OCI-LY3 (cell line): ENCODE measurements around the gene PTPRN2.

Experiments
- H2AFZ ChIP-seq: fragments of 200-600, 300-600 bp; shearing (Covaris generic); 2 replicates; pipeline ENCODE4 v1.6.0; 2014; ENCODE audit warnings: antibody characterized with exemption, low read depth, low read length
- H3K27ac ChIP-seq: fragments of 200-600, 300-600 bp; sonication (generic); 2 replicates; pipeline ENCODE4 v1.5.1; 2014; ENCODE audit warnings: mild to moderate bottlenecking, low read length, moderate library complexity, mixed read lengths
- H3K27me3 ChIP-seq: fragments of 200-600, 300-600 bp; sonication (generic); 2 replicates; pipeline ENCODE4 v1.6.1; 2014; ENCODE audit warnings: low read depth, low read length, mixed read lengths
- H3K36me3 ChIP-seq: fragments of 200-600, 300-600 bp; sonication (generic); replicated peaks from 2 replicates; pipeline ENCODE3; 2014; ENCODE audit warnings: low read depth, low read length, mixed read lengths
- H3K4me1 ChIP-seq: fragments of 300-600, 200-600 bp; sonication (generic); 2 replicates; pipeline ENCODE4 v1.6.1; 2014; ENCODE audit warnings: low read length, mixed read lengths
- H3K4me2 ChIP-seq: fragments of 200-600, 300-600 bp; sonication (generic); 2 replicates; pipeline ENCODE4 v1.6.1; 2014; ENCODE audit warnings: low read length, mixed read lengths
- H3K4me3 ChIP-seq: fragments of 300-600, 200-600 bp; sonication (generic); 2 replicates; pipeline ENCODE4 v1.5.1; 2014; ENCODE audit warnings: antibody characterized with exemption, mild to moderate bottlenecking, low read length, moderate library complexity
- H3K79me2 ChIP-seq: fragments of 300-600, 200-600 bp; shearing (Covaris generic); 2 replicates; pipeline ENCODE4 v1.6.1; 2014; ENCODE audit warnings: mild to moderate bottlenecking, low read length, mixed read lengths
- H3K9ac ChIP-seq: fragments of 300-600, 200-600 bp; shearing (Covaris generic); 2 replicates; pipeline ENCODE4 v1.6.0; 2014; ENCODE audit warnings: mild to moderate bottlenecking, low read length, moderate library complexity
- H3K9me3 ChIP-seq: fragments of 200-600, 300-600 bp; shearing (Covaris generic); 2 replicates; pipeline ENCODE4 v1.6.1; 2014; ENCODE audit warnings: low read length, mixed read lengths; ENCODE audit not compliant: insufficient read depth
- H4K20me1 ChIP-seq: fragments of 200-600, 300-600 bp; sonication (generic); 2 replicates; pipeline ENCODE4 v1.6.1; 2016; ENCODE audit warnings: low read length, mixed read lengths; ENCODE audit not compliant: insufficient read depth
- EZH2phosphoT487 ChIP-seq: fragments of 200-600 bp; shearing (Covaris generic); IDR thresholded peaks from 2 replicates; pipeline ENCODE4 v1.6.1; 2018; ENCODE audit warnings: antibody characterized with exemption, mixed run types, low read depth
- TF ChIP-seq, protein P1 (sequence below): fragments of 200-600, 300-600 bp; sonication (generic); IDR thresholded peaks from 2 replicates; pipeline ENCODE4 v1.5.1; 2014; ENCODE audit warnings: antibody characterized with exemption, low read length, low read depth

The PTPRN2 gene

GRCh38 chr7:157714166-157715070, 873.2 kb downstream of the PTPRN2 start:
- no peaks in the 10 kb centered on the region for H3K4me1 ChIP-seq
- no peaks in the 10 kb centered on the region for H3K79me2 ChIP-seq
- no peaks in the 10 kb centered on the region; the same call in 1 of the 2 replicates for H3K9me3 ChIP-seq
- H3K4me2 ChIP-seq, result no peak overlapping the region
- no peak overlapping the region for H3K9ac ChIP-seq
- no peaks in the 10 kb centered on the region for H4K20me1 ChIP-seq
- H3K27ac ChIP-seq, result no peak overlapping the region
- TF ChIP-seq, protein P1, sequence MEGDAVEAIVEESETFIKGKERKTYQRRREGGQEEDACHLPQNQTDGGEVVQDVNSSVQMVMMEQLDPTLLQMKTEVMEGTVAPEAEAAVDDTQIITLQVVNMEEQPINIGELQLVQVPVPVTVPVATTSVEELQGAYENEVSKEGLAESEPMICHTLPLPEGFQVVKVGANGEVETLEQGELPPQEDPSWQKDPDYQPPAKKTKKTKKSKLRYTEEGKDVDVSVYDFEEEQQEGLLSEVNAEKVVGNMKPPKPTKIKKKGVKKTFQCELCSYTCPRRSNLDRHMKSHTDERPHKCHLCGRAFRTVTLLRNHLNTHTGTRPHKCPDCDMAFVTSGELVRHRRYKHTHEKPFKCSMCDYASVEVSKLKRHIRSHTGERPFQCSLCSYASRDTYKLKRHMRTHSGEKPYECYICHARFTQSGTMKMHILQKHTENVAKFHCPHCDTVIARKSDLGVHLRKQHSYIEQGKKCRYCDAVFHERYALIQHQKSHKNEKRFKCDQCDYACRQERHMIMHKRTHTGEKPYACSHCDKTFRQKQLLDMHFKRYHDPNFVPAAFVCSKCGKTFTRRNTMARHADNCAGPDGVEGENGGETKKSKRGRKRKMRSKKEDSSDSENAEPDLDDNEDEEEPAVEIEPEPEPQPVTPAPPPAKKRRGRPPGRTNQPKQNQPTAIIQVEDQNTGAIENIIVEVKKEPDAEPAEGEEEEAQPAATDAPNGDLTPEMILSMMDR, result no peak
- no peak for TF ChIP-seq EZH2phosphoT487
- no peaks in the 10 kb centered on the region for H3K27me3 ChIP-seq
- H3K36me3 ChIP-seq, result no peaks in the 10 kb centered on the region
- no peak overlapping the region for H2AFZ ChIP-seq
- H3K4me3 ChIP-seq, result no peak overlapping the region

DNA sequence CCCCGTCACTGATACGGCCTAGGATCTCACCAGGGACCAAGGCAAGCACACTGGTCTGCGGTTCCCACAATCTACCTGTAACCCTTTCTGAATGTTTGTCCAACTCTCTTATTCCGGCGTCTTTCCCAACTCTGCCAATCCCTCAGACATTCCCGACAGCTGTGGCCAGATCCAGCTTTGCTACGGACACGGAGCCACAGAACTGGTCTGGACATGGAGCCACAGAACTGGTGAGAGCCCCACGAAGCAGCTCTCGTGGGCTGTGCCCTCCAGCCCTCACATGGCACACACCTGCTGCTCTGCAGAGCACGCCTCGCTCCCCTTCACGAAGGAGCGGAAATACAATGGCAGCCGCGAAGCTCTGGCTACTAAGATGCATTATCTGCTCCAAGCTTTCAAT, 874.0 kb downstream of the PTPRN2 start:
- TF ChIP-seq, protein P1, result no peak
- TF ChIP-seq EZH2phosphoT487, result no peak
- Histone ChIP-seq H3K27me3 (no peaks in the 10 kb centered on the region), H3K9ac (no peak overlapping the region)

GRCh38 chr7:157712666-157713235, 874.9 kb downstream of the PTPRN2 start:
- Histone ChIP-seq H3K4me2 (no peak overlapping the region), H3K4me3 (no peak overlapping the region), H3K27me3 (no peaks in the 10 kb centered on the region), H3K27ac (no peak overlapping the region), H3K79me2 (no peaks in the 10 kb centered on the region), H2AFZ (no peak overlapping the region), H3K9ac (no peak overlapping the region), H3K9me3 (no peaks in the 10 kb centered on the region; the same call in 1 of the 2 replicates), H3K36me3 (no peaks in the 10 kb centered on the region), H4K20me1 (no peaks in the 10 kb centered on the region), H3K4me1 (no peaks in the 10 kb centered on the region)
- no peak for TF ChIP-seq EZH2phosphoT487

More for the DNA sequence above, 874.0 kb downstream of the PTPRN2 start:
- Histone ChIP-seq H3K27ac (no peak overlapping the region), H4K20me1 (no peaks in the 10 kb centered on the region), H3K4me3 (no peak overlapping the region), H3K79me2 (no peaks in the 10 kb centered on the region), H3K9me3 (no peaks in the 10 kb centered on the region; the same call in 1 of the 2 replicates), H3K36me3 (no peaks in the 10 kb centered on the region), H3K4me2 (no peak overlapping the region), H2AFZ (no peak overlapping the region), H3K4me1 (no peaks in the 10 kb centered on the region)

DNA sequence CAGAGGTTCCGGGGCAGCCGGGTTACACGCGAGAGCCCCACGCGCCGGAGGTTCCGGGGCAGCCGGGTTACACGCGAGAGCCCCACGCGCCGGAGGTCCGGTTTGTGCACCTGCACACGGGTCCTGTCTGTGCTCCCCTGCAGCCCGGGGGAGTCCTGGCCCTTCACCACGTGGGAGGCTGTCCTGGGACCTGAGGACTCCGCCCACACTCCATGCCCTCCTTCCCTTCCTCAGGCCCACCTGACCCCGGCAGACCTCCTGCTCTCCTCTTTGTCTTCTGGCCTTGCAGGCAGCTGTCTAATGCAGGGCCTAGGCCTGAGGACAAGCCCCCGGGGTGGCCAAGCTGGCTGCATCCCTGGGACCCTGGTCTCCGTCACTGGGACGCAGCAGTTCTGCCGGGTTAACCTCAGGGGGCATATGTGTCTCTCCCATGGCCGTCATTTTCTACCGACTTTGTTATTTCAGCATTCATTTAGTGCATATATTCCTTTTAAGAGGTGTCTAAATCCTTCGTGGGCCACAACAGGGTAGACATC, 876.2 kb downstream of the PTPRN2 start:
- Histone ChIP-seq H3K9me3 (no peaks in the 10 kb centered on the region; the same call in 1 of the 2 replicates), H3K4me1 (no peaks in the 10 kb centered on the region), H2AFZ (no peak overlapping the region), H3K27me3 (no peaks in the 10 kb centered on the region), H4K20me1 (no peaks in the 10 kb centered on the region), H3K36me3 (no peaks in the 10 kb centered on the region), H3K27ac (no peak overlapping the region), H3K79me2 (no peaks in the 10 kb centered on the region), H3K4me2 (no peak overlapping the region), H3K4me3 (no peak overlapping the region), H3K9ac (no peak overlapping the region)
- TF ChIP-seq, protein P1, result no peak
- TF ChIP-seq EZH2phosphoT487, result no peak
